HepG2 (cell line): ENCODE results near the gene COL5A2. TPM values are rescaled to one million over a fixed set of nuclear protein-coding genes. Genes with fewer than 3 reads are reported as not detected.

Experiments
- ATAC-seq: fragments of 200-7000 bp; cut with Tn5 transposase; 3 replicates; pipeline ENCODE4 v1.9.1; 2020; ENCODE audit warnings: mild to moderate bottlenecking, moderate library complexity
- BruUV-seq: library from RNA; stranded (reverse); fragments of 400-500 nt; replicated peaks from 2 replicates; lab custom pipeline; 2021; lab: Mats Ljungman, UMichigan
- CTCF ChIA-PET: fragments of 300-600 bp; formaldehyde crosslinking; extraction: SDS; loops from one replicate; lab custom pipeline; 2021; ENCODE audit warnings: low total read pairs, inconsistent platforms, low intra/inter-chr PET ratio; lab: Yijun Ruan, JAX
- POLR2A ChIA-PET: fragments of 350-600 bp; sonication (Branson Sonifier 250); formaldehyde crosslinking; loops from one replicate; lab custom pipeline; 2020; ENCODE audit warnings: antibody characterized with exemption, inconsistent platforms; lab: Yijun Ruan, JAX
- DNase-seq: peaks from one replicate; pipeline ENCODE4 v3.0.0-alpha.2; 2015; ENCODE audit warnings: low spot score
- FAIRE-seq: peaks from 3 replicates; lab custom pipeline; 2011; peaks lifted over from hg19 to GRCh38; lab: Jason Lieb, UNC
- H2AFZ ChIP-seq: one replicate; pipeline ENCODE4 v1.6.1; 2011; ENCODE audit warnings: low read length, inconsistent platforms
- H3K27ac ChIP-seq: fragments of 300-600 bp; 3 replicates; pipeline ENCODE4 v1.8.0; 2011; ENCODE audit warnings: mixed run types, mild to moderate bottlenecking, mixed read lengths, low read length, inconsistent platforms; ENCODE audit not compliant: insufficient read depth; ENCODE audit errors: extremely low read length
- H3K27me3 ChIP-seq, 2 experiments: fragments of 200-600 bp in 1 of 2; 2 replicates in 1 of 2; 3 replicates in 1 of 2; pipeline versions ENCODE4 v1.6.0 to v1.8.0; 2011; ENCODE audit warnings: low read length in 2 of 2, mild to moderate bottlenecking in 2 of 2, moderate library complexity in 2 of 2, inconsistent platforms in 1 of 2; ENCODE audit not compliant: insufficient read depth in 2 of 2, control insufficient read depth in 1 of 2
- H3K36me3 ChIP-seq, 2 experiments: fragments of 200-600 bp in 1 of 2; replicated peaks in 1 of 2; 2 replicates in 1 of 2; 3 replicates in 1 of 2; pipeline versions ENCODE4 v1.5.1 to v1.8.0; 2011; ENCODE audit warnings: low read length in 2 of 2, inconsistent platforms in 1 of 2; ENCODE audit not compliant: insufficient read depth in 2 of 2, control insufficient read depth in 1 of 2
- H3K4me1 ChIP-seq: 2 replicates; pipeline ENCODE4 v1.5.1; 2012; ENCODE audit warnings: low read length, inconsistent platforms; ENCODE audit not compliant: insufficient read depth
- H3K4me2 ChIP-seq: 2 replicates; pipeline ENCODE4 v1.6.0; 2011; ENCODE audit warnings: low read depth, low read length, inconsistent platforms
- H3K4me3 ChIP-seq, 3 experiments: fragments of 200-600 bp in 1 of 3; sonication (generic), shearing (Covaris generic) in 1 of 3; replicated peaks in 1 of 3; 2 replicates each; pipeline ENCODE4 v1.5.1; 2011 to 2016; ENCODE audit warnings: low read length in 3 of 3, inconsistent platforms in 2 of 3, low read depth in 2 of 3, mild to moderate bottlenecking in 2 of 3, control low read depth in 1 of 3, mixed read lengths in 1 of 3; ENCODE audit not compliant: insufficient read depth in 1 of 3
- H3K79me2 ChIP-seq: one replicate; pipeline ENCODE4 v1.6.1; 2011; ENCODE audit warnings: low read length, inconsistent platforms; ENCODE audit not compliant: insufficient read depth
- H3K9ac ChIP-seq: 2 replicates; pipeline ENCODE4 v1.6.0; 2011; ENCODE audit warnings: mild to moderate bottlenecking, low read depth, low read length, inconsistent platforms; ENCODE audit not compliant: insufficient read depth
- H3K9me3 ChIP-seq: 2 replicates; pipeline ENCODE4 v1.5.1; 2012; ENCODE audit warnings: mild to moderate bottlenecking, low read length
- H4K20me1 ChIP-seq: 2 replicates; pipeline ENCODE4 v1.6.0; 2011; ENCODE audit warnings: inconsistent platforms, mild to moderate bottlenecking, low read length, moderate library complexity; ENCODE audit not compliant: insufficient read depth
- CBX1 ChIP-seq: IDR thresholded peaks from one replicate; pipeline ENCODE4 v1.6.1; 2016; ENCODE audit warnings: antibody characterized with exemption, low read depth
- FOXA3 ChIP-seq: IDR thresholded peaks from 2 replicates; pipeline ENCODE4 v1.6.1; 2016; ENCODE audit warnings: missing genetic modification reagents, missing compliant biosample characterization
- FOXK2 ChIP-seq: fragments of 450-650 bp; IDR thresholded peaks from 2 replicates; pipeline ENCODE4 v1.6.1; 2016
- HES4 ChIP-seq: sonication (generic); formaldehyde crosslinking; IDR thresholded peaks from 2 replicates; pipeline ENCODE4 v1.9.0; 2021; ENCODE audit warnings: mild to moderate bottlenecking, missing genetic modification reagents, borderline replicate concordance
- HOXA3 ChIP-seq: sonication (generic); formaldehyde crosslinking; IDR thresholded peaks from 2 replicates; pipeline ENCODE4 v1.5.0; 2020; ENCODE audit warnings: missing genetic modification reagents
- MAF1 ChIP-seq: sonication (generic); formaldehyde crosslinking; IDR thresholded peaks from 2 replicates; pipeline ENCODE4 v1.5.0; 2020; ENCODE audit warnings: missing genetic modification reagents, borderline replicate concordance
- MAFG ChIP-seq: sonication (generic); formaldehyde crosslinking; IDR thresholded peaks from 2 replicates; pipeline ENCODE4 v1.5.1; 2020; ENCODE audit warnings: mild to moderate bottlenecking, missing genetic modification reagents
- MTERF4 ChIP-seq: sonication (generic); formaldehyde crosslinking; IDR thresholded peaks from 2 replicates; pipeline ENCODE4 v1.8.0; 2023; ENCODE audit warnings: mild to moderate bottlenecking, missing genetic modification reagents
- PCBP1 ChIP-seq: fragments of 200-400 bp; formaldehyde crosslinking; IDR thresholded peaks from 2 replicates; pipeline ENCODE4 v1.6.1; 2017; ENCODE audit warnings: mild to moderate bottlenecking, low read depth, low read length, borderline replicate concordance
- PLSCR1 ChIP-seq: sonication (generic); formaldehyde crosslinking; IDR thresholded peaks from 2 replicates; pipeline ENCODE4 v1.5.0; 2020; ENCODE audit warnings: missing genetic modification reagents, mild to moderate bottlenecking, borderline replicate concordance
- SOX5 ChIP-seq: IDR thresholded peaks from 2 replicates; pipeline ENCODE4 v1.6.1; 2016; ENCODE audit warnings: borderline replicate concordance
- TEAD2 ChIP-seq: sonication (generic); formaldehyde crosslinking; IDR thresholded peaks from 2 replicates; pipeline ENCODE4 v1.9.0; 2021; ENCODE audit warnings: missing genetic modification reagents
- ZNF251 ChIP-seq: sonication (generic); formaldehyde crosslinking; IDR thresholded peaks from 2 replicates; pipeline ENCODE4 v1.9.0; 2021; ENCODE audit warnings: mild to moderate bottlenecking, missing genetic modification reagents
- ZNF451 ChIP-seq: sonication (generic); formaldehyde crosslinking; IDR thresholded peaks from 2 replicates; pipeline ENCODE4 v1.5.0; 2020; ENCODE audit warnings: mild to moderate bottlenecking, missing genetic modification reagents
- ZNF510 ChIP-seq: sonication (generic); formaldehyde crosslinking; IDR thresholded peaks from 2 replicates; pipeline ENCODE4 v1.4.0; 2020; ENCODE audit warnings: low read depth, mild to moderate bottlenecking, missing genetic modification reagents
- ZNF607 ChIP-seq: sonication (generic); formaldehyde crosslinking; IDR thresholded peaks from 2 replicates; pipeline ENCODE4 v1.5.1; 2020; ENCODE audit warnings: missing genetic modification reagents, mild to moderate bottlenecking, borderline replicate concordance
- ZNF674 ChIP-seq: sonication (generic); formaldehyde crosslinking; IDR thresholded peaks from 2 replicates; pipeline ENCODE4 v1.5.0; 2020; ENCODE audit warnings: low read depth, mild to moderate bottlenecking, missing genetic modification reagents
- ZNF678 ChIP-seq: sonication (generic); formaldehyde crosslinking; IDR thresholded peaks from 2 replicates; pipeline ENCODE4 v1.4.0; 2020; ENCODE audit warnings: mild to moderate bottlenecking, missing genetic modification reagents
- ZNF761 ChIP-seq: sonication (generic); formaldehyde crosslinking; conservative IDR thresholded peaks from 2 replicates; pipeline ENCODE4 v1.4.0; 2020; ENCODE audit warnings: mild to moderate bottlenecking, missing genetic modification reagents
- ZSCAN20 ChIP-seq: sonication (generic); formaldehyde crosslinking; IDR thresholded peaks from 2 replicates; pipeline ENCODE4 v1.4.0; 2020; ENCODE audit warnings: missing genetic modification reagents, mild to moderate bottlenecking, borderline replicate concordance
- in situ Hi-C: cut with HindIII; loops from 2 replicates; pipeline ENCODE4 v1.10.0; 2017; ENCODE audit warnings: low pct_unique_long_range_greater_than_20kb; ENCODE audit not compliant: extremely low pct_ligation_motif_present
- intact Hi-C: fragments of 100-400 bp; cut with micrococcal nuclease; formaldehyde crosslinking; loops from one replicate; pipeline ENCODE4 v1.10.0; 2022; ENCODE audit not compliant: unreplicated experiment
- polyA plus RNA-seq, 8 experiments: library from polyadenylated mRNA; depleted of rRNA in 3 of 8; stranded (reverse) in 7 of 8; unstranded in 1 of 8; fragments of >200 nt; fragmentation: Illumina TruSeq in 4 of 8; extraction: Trizol in 4 of 8; gene quantifications; 2 replicates each; pipeline versions ENCODE4 v1.2.1 to v1.2.3, GENCODE V29; 2011 to 2016; ENCODE audit warnings: low read depth in 4 of 8, missing spikeins in 1 of 8, mixed read lengths in 1 of 8; ENCODE audit not compliant: insufficient read depth in 1 of 8
- total RNA-seq, 5 experiments: library from RNA; depleted of rRNA; stranded (reverse); fragments of >200 nt; fragmentation: Illumina TruSeq; extraction: Trizol; gene quantifications; 2 replicates each; pipeline ENCODE4 v1.2.3, GENCODE V29; 2016; ENCODE audit warnings: low read depth in 1 of 5

COL5A2 gene
- total and polyA plus RNA-seq, 2 of the 13 experiments (the other 11 are each of a cell fraction or from before 2014, with no cell fraction given): 0.83 to 1.5 TPM

- no peak for TF ChIP-seq MTERF4 (CRISPR knock-in tag)
Measured at GRCh38 chr2:189222468-189223105, 43.0 kb upstream of the COL5A2 start (continued).

GRCh38 chr2:189221811-189222467 is 42.4 kb upstream of the COL5A2 start:
- no peaks in the 10 kb centered on the region for H4K20me1 ChIP-seq
- ATAC-seq: no peak
- no peaks in the 10 kb centered on the region for H3K9me3 ChIP-seq
- no peak overlapping the region for H3K4me2 ChIP-seq
- intact Hi-C loops: no loop called here
- CTCF ChIA-PET: no interaction called here
- FAIRE-seq: no peak
- H3K4me3 ChIP-seq: no peak overlapping the region
- no peak overlapping the region for H3K9ac ChIP-seq
- no peak for DNase-seq
- TF ChIP-seq HOXA3: no peak
- no peak for TF ChIP-seq FOXA3 (CRISPR knock-in tag)
- TF ChIP-seq PCBP1: no peak
- no peak for TF ChIP-seq HES4 (CRISPR knock-in tag)
- no peak for TF ChIP-seq MAF1 (CRISPR knock-in tag)
- no peak for TF ChIP-seq CBX1
- TF ChIP-seq ZNF251 (CRISPR knock-in tag): no peak
- TF ChIP-seq PLSCR1 (CRISPR knock-in tag): no peak
- no peak for TF ChIP-seq FOXK2
- TF ChIP-seq ZNF678 (CRISPR knock-in tag): no peak
- no peak for TF ChIP-seq ZNF607 (CRISPR knock-in tag)
- no peak for TF ChIP-seq TEAD2
- TF ChIP-seq ZNF761 (CRISPR knock-in tag): no peak
- TF ChIP-seq ZNF510 (CRISPR knock-in tag): no peak
- no peak for TF ChIP-seq MAFG (CRISPR knock-in tag)
- no peak for TF ChIP-seq ZNF674
- no peak for TF ChIP-seq ZSCAN20 (CRISPR knock-in tag)
- no peak for TF ChIP-seq ZNF451
- TF ChIP-seq SOX5 (CRISPR knock-in tag): no peak
- TF ChIP-seq, all 625 proteins: peak for 0
- H3K36me3 ChIP-seq: no peaks in the 10 kb centered on the region
- no peaks in the 10 kb centered on the region for H3K79me2 ChIP-seq
- no peaks in the 10 kb centered on the region for H3K4me1 ChIP-seq
- BruUV-seq: no TSS peak
- no peaks in the 10 kb centered on the region for H3K27me3 ChIP-seq
- no peak overlapping the region for H3K27ac ChIP-seq
- in situ Hi-C loops: no loop called here
- POLR2A ChIA-PET: no interaction called here
- no peak overlapping the region for H2AFZ ChIP-seq
